CD4-positive, alpha-beta T cell treated with Interleukin-2 at 100 ng/mL for 4 hours (primary cell): ENCODE results near the gene NME8.
"Not testable (repeated sequence)": the region's sequence is repeated elsewhere in the genome, so short reads cannot be mapped to it uniquely, and the experiment has no call there.

Experiments used
- DNase-seq: peaks from one replicate; pipeline ENCODE4 v3.0.0-alpha.2; 2020; ENCODE audit warnings: low spot score

NME8 gene

GRCh38 chr7:37848297-37848696 lies at the start of gene NME8:
Gene NME8 (plus strand): TSS chr7:37848597. CDS start chr7:37850267, 1,670 bp downstream.
- DNase-seq, result no peak

- DNase-seq, result no peak
These were observed 42.2 kb upstream of the NME8 start for GRCh38 chr7:37806152-37806551.

- DNase-seq, result not testable (repeated sequence)
These were observed 36.2 kb upstream of the NME8 start for GRCh38 chr7:37812161-37812580.

GRCh38 chr7:37815671-37816371 lies 32.6 kb upstream of the NME8 start:
- no peak for DNase-seq

- no peak for DNase-seq
These were observed 31.3 kb upstream of the NME8 start for GRCh38 chr7:37816922-37817590.

GRCh38 chr7:37817591-37817960 lies 30.8 kb upstream of the NME8 start:
- DNase-seq, result no peak

- no peak for DNase-seq
These were observed 30.2 kb upstream of the NME8 start for GRCh38 chr7:37817996-37818720.

- no peak for DNase-seq
These were observed 27.5 kb upstream of the NME8 start for GRCh38 chr7:37820708-37821468.

- no peak for DNase-seq
These were observed 25.5 kb upstream of the NME8 start for GRCh38 chr7:37822946-37823345.

GRCh38 chr7:37823557-37823956 lies 24.8 kb upstream of the NME8 start:
- no peak for DNase-seq

GRCh38 chr7:37825038-37825437 lies 23.4 kb upstream of the NME8 start:
- DNase-seq, result no peak

- no peak for DNase-seq
These were observed 21.6 kb upstream of the NME8 start for GRCh38 chr7:37826825-37827224.

GRCh38 chr7:37831244-37831643 lies 17.2 kb upstream of the NME8 start:
- no peak for DNase-seq

GRCh38 chr7:37832194-37832593 lies 16.2 kb upstream of the NME8 start:
- DNase-seq, result peak; percentile 12

GRCh38 chr7:37833107-37833817 lies 15.1 kb upstream of the NME8 start:
- DNase-seq, result peak; percentile 48

GRCh38 chr7:37833818-37834146 lies 14.6 kb upstream of the NME8 start:
- DNase-seq, result no peak

GRCh38 chr7:37853468-37853867 lies 5.1 kb downstream of the NME8 start:
- DNase-seq, result no peak

GRCh38 chr7:37882086-37882485 lies 33.7 kb downstream of the NME8 start:
- DNase-seq, result no peak

GRCh38 chr7:37893359-37893758 lies 45.0 kb downstream of the NME8 start:
- no peak for DNase-seq

- DNase-seq, result no peak
These were observed 46.3 kb downstream of the NME8 start for GRCh38 chr7:37894671-37895070.

GRCh38 chr7:37899712-37900247 lies 51.4 kb downstream of the NME8 start:
- no peak for DNase-seq
